ENCODE results near the gene WDR47.
"Not testable (repeated sequence)": the region's sequence is repeated elsewhere in the genome, so short reads cannot be mapped to it uniquely, and the experiment has no call there.

Gene WDR47

DNA sequence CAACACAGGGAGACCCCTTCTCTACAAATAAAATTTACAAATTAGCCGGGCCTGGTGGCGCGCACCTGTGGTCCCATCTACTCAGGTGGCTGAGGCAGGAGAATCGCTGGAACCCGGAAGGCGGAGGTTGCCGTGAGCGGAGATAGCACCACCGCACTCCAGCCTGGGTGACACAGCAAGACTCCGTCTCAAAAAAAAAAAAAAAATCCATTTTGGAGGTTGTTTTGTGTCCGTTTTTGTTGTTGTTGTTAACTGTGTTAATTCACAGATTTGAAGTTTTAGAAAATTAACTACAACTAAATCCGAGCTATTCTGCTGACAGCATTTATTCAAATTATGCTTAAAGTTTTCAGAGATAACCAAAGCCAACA lies 79.2 kb downstream of the WDR47 start:
- peak in 1 of 2 donors; percentile 4 for DNase-seq (ENCODE audit: low read depth in 2 of 2)

DNA sequence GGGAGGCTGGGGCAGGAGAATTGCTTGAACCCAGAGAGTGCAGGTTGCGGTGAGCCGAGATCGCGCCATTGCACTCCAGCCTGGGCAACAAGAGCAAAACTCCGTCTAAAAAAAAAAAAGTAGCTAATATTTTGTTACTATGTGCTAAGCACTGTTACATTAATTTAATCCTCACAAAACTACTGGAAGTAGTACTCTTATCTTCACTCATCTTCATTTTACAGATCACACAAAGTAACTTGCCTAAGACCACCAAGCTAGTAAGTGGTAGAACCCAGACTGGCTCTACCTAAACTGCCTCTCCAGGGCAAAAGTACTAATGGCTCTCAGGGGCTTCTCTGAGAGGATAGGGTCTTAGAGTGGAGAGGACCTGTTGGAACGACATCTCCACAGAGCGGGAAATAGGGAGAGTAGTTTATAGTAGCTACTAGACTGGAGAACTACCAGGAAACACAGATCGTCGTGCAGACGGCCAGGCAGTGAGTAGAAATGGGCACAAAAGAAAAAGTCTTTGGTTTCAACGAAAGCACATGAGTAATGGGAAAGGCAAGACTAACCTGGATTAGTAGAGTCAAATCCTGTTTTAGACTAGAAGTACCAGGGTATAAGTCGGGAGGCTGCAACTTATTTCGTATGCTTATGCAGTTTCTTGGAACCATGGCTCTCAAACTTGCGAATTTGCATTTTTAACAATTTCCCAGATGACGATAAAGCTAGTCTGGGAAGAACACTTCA lies 80.0 kb downstream of the WDR47 start:
- no peak for DNase-seq (ENCODE audit: low read depth in 2 of 2)

DNA sequence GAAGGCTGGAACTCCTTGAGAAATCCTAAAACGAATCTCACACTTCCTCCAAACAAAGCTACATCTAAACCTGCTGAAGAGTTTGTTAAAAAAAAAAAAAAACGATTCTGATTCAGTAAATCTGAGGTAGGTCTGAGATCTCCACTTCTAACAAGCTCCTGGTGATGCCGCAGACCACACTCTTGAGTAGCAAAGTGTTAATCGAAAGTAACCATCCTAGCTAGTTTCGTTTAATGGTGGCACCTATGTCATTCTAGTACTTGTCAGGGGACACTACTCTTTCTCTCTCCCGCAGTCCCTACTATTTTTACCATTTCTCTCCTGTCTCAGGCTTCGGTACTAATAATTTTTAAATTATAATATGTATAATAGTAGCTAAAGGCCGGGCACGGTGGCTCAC lies 80.7 kb downstream of the WDR47 start:
- no peak for DNase-seq (ENCODE audit: low read depth in 2 of 2)

DNA sequence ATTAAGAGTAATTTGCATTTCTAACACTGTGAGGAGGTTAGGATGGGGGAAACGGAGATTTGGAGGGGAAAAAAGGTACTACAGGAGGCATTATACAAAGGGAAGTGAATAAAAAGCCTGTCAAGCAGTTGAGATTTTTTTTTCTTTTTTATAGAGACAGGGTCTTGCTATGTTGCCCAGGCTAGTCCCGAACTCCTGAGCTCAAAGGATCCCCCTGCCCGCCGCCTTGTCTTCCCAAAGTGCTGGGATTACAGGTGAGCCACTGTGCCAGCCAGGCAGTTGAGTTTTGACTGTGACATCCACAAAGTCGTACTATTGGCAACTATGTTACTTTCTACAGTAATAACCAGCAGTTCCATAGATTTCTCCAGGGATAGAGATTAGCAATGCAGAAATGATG lies 81.2 kb downstream of the WDR47 start:
- no peak for DNase-seq (ENCODE audit: low read depth in 2 of 2)

DNA sequence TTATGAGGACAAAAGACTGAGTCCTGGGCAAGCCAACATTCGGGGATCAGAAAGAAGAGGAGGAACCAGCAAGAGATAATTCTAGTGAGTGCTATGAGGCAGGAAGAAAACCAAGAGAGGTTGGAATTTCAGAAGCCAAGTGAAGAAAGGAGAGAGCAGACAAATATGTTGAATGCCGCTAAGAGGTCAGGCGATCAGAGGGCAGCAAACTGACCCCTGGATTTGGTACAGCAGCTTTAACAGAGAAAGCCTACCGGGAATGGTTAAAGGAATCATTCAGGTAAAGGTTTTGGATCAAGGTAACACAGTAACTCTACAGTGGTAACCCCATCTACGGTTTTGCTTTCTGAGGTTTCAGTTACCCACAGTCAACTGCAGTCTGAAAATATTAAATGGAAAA lies 84.0 kb downstream of the WDR47 start:
- DNase-seq (ENCODE audit: low read depth in 2 of 2) = no peak

DNA sequence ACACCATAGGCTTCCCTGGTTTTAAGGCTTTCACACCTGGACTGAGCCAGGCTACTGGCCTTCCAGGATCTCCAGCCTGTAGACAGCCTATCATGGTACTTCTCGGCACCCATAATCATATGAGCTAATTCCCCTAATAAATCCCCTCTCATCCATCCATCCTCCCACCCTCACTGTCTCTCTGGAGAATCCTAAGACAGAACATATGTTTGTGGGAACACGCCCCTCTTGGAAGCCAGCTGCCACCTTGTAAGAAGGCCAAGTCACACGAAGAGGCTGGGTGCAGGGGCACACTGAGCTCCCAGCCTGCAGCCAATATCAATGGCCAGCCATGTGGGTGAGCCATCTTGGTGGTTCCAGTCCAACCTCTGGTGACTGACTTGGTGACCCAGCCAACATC lies 86.0 kb downstream of the WDR47 start:
- DNase-seq (ENCODE audit: low read depth in 2 of 2) = no peak

DNA sequence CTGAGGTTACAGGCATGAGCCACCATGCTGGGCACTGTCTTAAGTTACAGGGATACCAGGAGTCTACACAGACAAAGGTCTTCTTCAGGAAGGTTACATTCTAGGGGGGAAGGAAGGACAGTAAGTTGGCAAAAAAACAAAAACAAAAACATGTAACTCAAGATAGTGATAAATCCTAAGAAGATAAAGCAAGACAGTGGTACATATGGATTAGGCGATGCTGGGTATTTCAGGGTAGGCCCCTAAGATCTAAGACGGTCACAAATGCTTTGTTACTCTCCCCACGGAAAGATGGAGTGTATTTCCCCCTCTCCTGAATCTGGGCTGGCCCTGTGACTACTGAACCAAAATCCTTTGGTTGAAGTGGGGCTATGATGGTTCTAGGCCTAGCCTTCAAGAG lies 86.8 kb downstream of the WDR47 start:
- DNase-seq (ENCODE audit: low read depth in 2 of 2) = no peak

DNA sequence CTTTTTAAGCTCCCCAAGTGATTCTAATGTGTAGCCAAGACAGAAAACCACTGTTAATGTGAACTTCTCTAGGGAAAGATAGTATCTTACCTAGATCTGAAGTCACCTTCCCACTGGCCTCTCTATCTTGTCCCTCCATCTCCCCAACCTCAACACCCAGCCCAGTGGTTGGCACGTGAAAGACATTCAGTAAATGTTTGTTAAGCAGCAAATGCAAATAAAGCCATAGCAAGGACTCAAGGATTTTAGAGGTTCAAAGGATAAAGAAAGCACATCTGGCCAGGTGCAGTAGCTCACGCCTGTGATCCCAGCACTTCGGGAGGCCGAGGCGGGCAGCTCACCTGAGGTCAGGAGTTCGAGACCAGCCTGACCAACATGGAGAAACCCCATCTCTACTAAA lies 88.5 kb downstream of the WDR47 start:
- no peak for DNase-seq (ENCODE audit: low read depth in 2 of 2)

DNA sequence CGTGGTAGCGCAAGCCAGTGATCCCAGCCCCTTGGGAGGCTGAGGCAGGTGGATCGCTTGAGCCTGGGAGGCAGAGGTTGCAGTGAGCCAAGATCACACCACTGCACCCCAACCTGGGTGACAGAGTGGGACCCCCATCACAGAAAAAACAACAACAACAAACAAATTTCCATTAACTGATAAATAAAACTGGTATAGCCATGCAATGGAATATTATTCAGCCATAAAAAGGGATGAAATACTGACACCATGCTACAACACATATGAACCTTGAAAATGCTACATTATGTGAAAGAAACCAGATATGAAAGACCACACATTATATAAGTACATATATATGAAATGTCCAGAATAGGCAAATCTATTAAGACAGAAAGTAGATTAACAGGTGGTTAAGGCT lies 90.7 kb downstream of the WDR47 start:
- DNase-seq (ENCODE audit: low read depth in 2 of 2) = no peak

DNA sequence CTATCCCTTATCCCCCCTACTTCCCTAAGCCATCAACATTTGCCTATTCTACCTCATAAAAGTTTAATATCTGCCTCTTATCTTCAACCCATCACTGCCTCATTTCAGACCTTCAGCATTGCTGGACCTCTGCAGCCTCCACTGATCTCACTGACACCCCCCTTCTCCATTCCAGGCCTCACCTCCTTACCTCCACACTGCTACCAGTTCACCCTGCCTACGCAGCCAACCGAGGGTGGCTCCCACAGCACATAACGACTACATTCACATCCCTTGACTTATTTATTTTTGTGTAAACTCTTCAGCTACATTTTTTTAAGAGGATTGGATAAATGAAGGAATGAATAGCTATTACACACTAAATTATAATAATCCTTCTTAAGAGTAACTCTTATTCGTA lies 92.9 kb downstream of the WDR47 start:
- no peak for DNase-seq (ENCODE audit: low read depth in 2 of 2)

DNA sequence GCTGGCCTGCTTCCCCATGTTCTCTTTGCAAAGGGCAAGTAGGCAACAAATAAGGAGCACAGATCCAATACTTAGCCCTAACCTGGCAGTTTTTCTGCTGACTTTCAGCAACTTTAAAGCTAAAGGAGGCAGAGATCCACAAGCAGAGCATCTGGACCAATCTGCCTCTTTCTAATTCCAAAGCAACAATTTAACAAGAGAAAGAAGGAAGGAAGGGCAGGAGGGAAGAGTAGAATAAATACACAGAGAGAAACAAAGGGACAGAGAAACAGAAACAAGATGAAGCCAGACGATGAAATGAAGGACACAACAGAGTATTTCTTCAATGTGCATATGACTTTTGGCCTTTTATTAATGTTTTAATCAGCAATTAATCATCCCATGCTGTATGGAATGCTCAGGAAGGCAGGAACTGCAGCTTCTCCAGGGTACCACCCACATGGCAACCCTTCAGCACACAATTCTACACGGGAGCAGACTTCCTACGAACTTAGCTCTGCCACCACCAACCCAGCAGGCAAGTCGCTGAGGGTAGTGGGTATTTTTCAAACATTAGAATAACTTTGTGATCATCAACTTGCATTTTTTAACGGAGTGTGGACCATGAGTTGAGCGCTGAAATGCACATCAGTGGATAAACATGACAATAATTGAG lies 93.9 kb downstream of the WDR47 start:
- DNase-seq (ENCODE audit: low read depth in 2 of 2) = no peak

DNA sequence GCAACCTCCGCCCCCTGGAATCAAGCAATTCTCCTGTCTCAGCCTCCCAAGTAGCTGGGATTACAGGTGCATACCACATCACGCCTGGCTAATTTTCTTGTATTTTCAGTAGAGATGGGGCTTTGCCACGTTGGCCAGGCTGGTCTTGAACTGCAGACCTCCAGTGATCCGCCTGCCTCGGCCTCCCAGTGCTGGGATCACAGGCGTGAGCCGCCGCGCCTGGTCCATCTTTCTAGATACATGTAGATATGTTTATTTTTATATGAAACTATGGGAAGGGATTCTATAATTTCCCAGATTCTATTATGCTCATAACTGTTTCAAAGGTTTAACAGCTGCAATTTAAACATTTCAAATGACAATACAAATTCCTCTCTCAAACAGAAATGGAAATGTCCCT lies 105.7 kb downstream of the WDR47 start:
- DNase-seq (ENCODE audit: low read depth in 2 of 2) = no peak

DNA sequence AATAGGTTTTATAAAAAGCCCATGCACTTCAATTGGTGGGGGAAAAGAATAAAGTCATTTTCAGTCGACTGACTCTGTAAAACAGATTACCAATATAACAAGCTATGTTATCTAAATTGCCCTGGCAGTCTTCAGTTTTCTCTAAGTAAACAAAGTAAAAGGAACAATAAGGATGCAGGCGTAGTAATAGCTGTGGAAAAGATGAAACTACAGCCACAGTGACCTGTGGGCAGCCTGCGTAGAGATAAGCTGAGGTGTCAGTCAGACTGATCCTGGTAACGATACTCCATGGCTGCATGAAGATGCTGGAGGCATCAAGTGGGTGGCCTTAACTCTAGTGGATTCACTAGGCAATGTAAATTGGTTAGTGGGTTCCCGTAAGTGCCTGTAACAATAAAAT lies 108.0 kb downstream of the WDR47 start:
- DNase-seq (ENCODE audit: low read depth in 2 of 2) = no peak

DNA sequence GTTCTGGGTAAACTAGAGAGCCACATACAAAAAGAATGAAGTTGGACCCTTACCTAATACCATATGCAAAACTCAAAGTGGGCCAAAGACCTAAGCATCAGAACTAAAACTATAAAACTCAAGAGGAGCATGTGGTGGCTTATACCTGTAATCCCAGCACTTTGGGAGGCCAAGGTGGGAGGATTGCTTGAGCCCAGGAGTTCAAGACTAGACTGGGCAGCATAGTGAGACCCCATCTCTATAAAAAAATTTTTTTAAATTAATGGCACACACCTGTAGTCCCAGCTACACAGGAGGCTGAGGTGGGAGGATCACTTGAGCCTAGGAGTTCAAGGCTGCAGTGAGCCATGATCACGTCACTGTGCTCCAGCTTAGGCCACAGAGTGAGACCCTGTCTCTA lies 114.3 kb downstream of the WDR47 start:
- not testable (repeated sequence) for DNase-seq (ENCODE audit: low read depth in 2 of 2)

DNA sequence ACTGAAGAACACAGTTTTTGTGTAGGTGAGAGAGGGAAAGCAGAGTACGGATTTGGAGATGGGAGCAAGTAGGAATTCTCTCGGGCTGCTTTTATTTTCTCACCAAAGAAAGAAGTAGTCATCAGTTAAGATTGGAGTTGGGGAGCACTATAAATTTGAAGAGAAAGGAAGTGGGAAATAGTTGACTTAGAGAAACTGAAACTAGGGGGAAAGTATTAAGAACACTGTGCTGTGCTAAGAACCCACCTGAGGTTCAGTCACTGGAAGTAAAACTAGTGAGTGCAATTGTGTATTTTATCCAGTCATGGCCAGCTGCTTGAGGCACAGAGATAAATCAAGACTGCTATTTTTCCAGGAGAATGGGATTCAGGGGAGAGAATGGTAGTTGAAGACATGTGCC lies 116.0 kb downstream of the WDR47 start:
- no peak for DNase-seq (ENCODE audit: low read depth in 2 of 2)
